ENCODE data around the gene SNX11. TPM values are rescaled to one million over a fixed set of nuclear protein-coding genes. Genes with fewer than 3 reads are reported as not detected.
A peak's percentile ranks its signal among the peaks of the same experiment; 100 is the strongest.

SNX11 gene
- total RNA-seq, 1 experiment from 2014 or later: 40.7 TPM

- CTCF ChIA-PET: interaction anchor here (0.8 to 3.8 kb wide), 5 partner anchors 9 to 81 kb away, joined by 3 to 44 read pairs (median 5); no protein-coding TSS in a partner anchor
- peak overlapping the region; percentile 95 for H3K27ac Mint-ChIP-seq (ENCODE audit: unreplicated experiment)
Observed at GRCh38 chr17:48106802-48107136, 797 bp upstream of the SNX11 start.

GRCh38 chr17:48110761-48111160 lies 3.2 kb downstream of the SNX11 start:
- Histone ChIP-seq H3K9me3 (no peaks in the 10 kb centered on the region), H3K27me3 (replicated peaks; ENCODE audit: control insufficient read depth, insufficient read depth, low read length) (no peaks in the 10 kb centered on the region), H3K36me3 (ENCODE audit: control insufficient read depth, insufficient read depth, low read length) (no peaks in the 10 kb centered on the region), H3K4me3 (ENCODE audit: low read depth, low read length) (no peak overlapping the region), H3K4me1 (0 out of 2 replicates have a peak, but pooled peaks cover 6% of the 10 kb centered on the region)
- H3K4me1 Mint-ChIP-seq (ENCODE audit: low read depth, unreplicated experiment): peaks cover 7% of the 10 kb centered on the region
- peaks cover 25% of the 10 kb centered on the region for H3K36me3 Mint-ChIP-seq (ENCODE audit: insufficient read depth, unreplicated experiment)
- BruUV-seq (replicated peaks): no TSS peak
- no peaks in the 10 kb centered on the region for H3K27me3 Mint-ChIP-seq (ENCODE audit: insufficient read depth, unreplicated experiment)
- ChIA-PET CTCF (interaction anchor here (1.6 kb wide), 1 partner anchor 42 kb away, joined by 5 read pairs; no protein-coding TSS in a partner anchor), POLR2A (interaction anchor here (0.5 kb wide), 1 partner anchor 886 kb away, joined by 3 read pairs; no protein-coding TSS in a partner anchor)
- no peak overlapping the region for H3K4me3 Mint-ChIP-seq (ENCODE audit: unreplicated experiment)
- TF ChIP-seq CTCF (IDR thresholded peaks at IDR 0.05; ENCODE audit: insufficient read depth in 1 of 2, low read depth in 1 of 2, low read length in 1 of 2, severe bottlenecking in 1 of 2, unreplicated experiment in 1 of 2): no peak
- intact Hi-C loops (cut with micrococcal nuclease; ENCODE audit: unreplicated experiment): no loop called here
- no peak overlapping the region for H3K27ac Mint-ChIP-seq (ENCODE audit: unreplicated experiment)
- DNase-seq: no peak
- H3K9me3 Mint-ChIP-seq (ENCODE audit: unreplicated experiment): no peaks in the 10 kb centered on the region

More at GRCh38 chr17:48106802-48107136, 797 bp upstream of the SNX11 start:
- TF ChIP-seq CTCF (IDR thresholded peaks at IDR 0.05; ENCODE audit: insufficient read depth in 1 of 2, low read depth in 1 of 2, low read length in 1 of 2, severe bottlenecking in 1 of 2, unreplicated experiment in 1 of 2): no peak
- Mint-ChIP-seq H3K9me3 (ENCODE audit: unreplicated experiment) (no peaks in the 10 kb centered on the region), H3K4me3 (ENCODE audit: unreplicated experiment) (peak overlapping the region; percentile 95), H3K4me1 (ENCODE audit: low read depth, unreplicated experiment) (peaks cover 7% of the 10 kb centered on the region), H3K27me3 (ENCODE audit: insufficient read depth, unreplicated experiment) (no peaks in the 10 kb centered on the region), H3K36me3 (ENCODE audit: insufficient read depth, unreplicated experiment) (peaks cover 16% of the 10 kb centered on the region)
- H3K27me3 ChIP-seq (replicated peaks; ENCODE audit: control insufficient read depth, insufficient read depth, low read length): no peaks in the 10 kb centered on the region
- H3K4me1 ChIP-seq: 0 out of 2 replicates have a peak, but pooled peaks cover 6% of the 10 kb centered on the region
- no peaks in the 10 kb centered on the region for H3K9me3 ChIP-seq
- POLR2A ChIA-PET: interaction anchor here (1.0 to 2.9 kb wide), 4 partner anchors 18 to 136 kb away, joined by 7 to 37 read pairs (median 7); partner anchors contain the start of genes CDK5RAP3 and NFE2L1
- H3K36me3 ChIP-seq (ENCODE audit: control insufficient read depth, insufficient read depth, low read length): no peaks in the 10 kb centered on the region
- H3K4me3 ChIP-seq (ENCODE audit: low read depth, low read length): peak overlapping the region; percentile 60
- no TSS peak for BruUV-seq (replicated peaks)
- no peak for DNase-seq
- intact Hi-C loops (cut with micrococcal nuclease; ENCODE audit: unreplicated experiment): loop anchor here (10.0 kb wide), 1 partner anchor 272 kb away; the partner anchor contains the start of genes LRRC46 and MRPL10

GRCh38 chr17:48111937-48112241 lies 4.3 kb downstream of the SNX11 start:
- POLR2A ChIA-PET: no interaction called here

More at GRCh38 chr17:48111937-48112241, 4.3 kb downstream of the SNX11 start:
- no peak for TF ChIP-seq CTCF (IDR thresholded peaks at IDR 0.05; ENCODE audit: insufficient read depth in 1 of 2, low read depth in 1 of 2, low read length in 1 of 2, severe bottlenecking in 1 of 2, unreplicated experiment in 1 of 2)
- no peak for DNase-seq
- Mint-ChIP-seq H3K27me3 (ENCODE audit: insufficient read depth, unreplicated experiment) (no peaks in the 10 kb centered on the region), H3K9me3 (ENCODE audit: unreplicated experiment) (no peaks in the 10 kb centered on the region), H3K36me3 (ENCODE audit: insufficient read depth, unreplicated experiment) (peaks cover 36% of the 10 kb centered on the region), H3K4me1 (ENCODE audit: low read depth, unreplicated experiment) (peaks cover 7% of the 10 kb centered on the region), H3K27ac (ENCODE audit: unreplicated experiment) (no peak overlapping the region), H3K4me3 (ENCODE audit: unreplicated experiment) (no peak overlapping the region)
- BruUV-seq (replicated peaks): no TSS peak
- no peaks in the 10 kb centered on the region for H3K36me3 ChIP-seq (ENCODE audit: control insufficient read depth, insufficient read depth, low read length)
- 0 out of 2 replicates have a peak, but pooled peaks cover 6% of the 10 kb centered on the region for H3K4me1 ChIP-seq
- no peaks in the 10 kb centered on the region for H3K9me3 ChIP-seq
- CTCF ChIA-PET: interaction anchor here (0.8 to 1.6 kb wide), 3 partner anchors 13 to 87 kb away, joined by 3 to 5 read pairs (median 4); no protein-coding TSS in a partner anchor
- H3K4me3 ChIP-seq (ENCODE audit: low read depth, low read length): no peak overlapping the region
- intact Hi-C loops (cut with micrococcal nuclease; ENCODE audit: unreplicated experiment): no loop called here
- H3K27me3 ChIP-seq (replicated peaks; ENCODE audit: control insufficient read depth, insufficient read depth, low read length): no peaks in the 10 kb centered on the region
